ENCODE data around the gene STAG1. TPM values are rescaled to one million over a fixed set of nuclear protein-coding genes. Genes with fewer than 3 reads are reported as not detected.

STAG1 gene
- total RNA-seq, 2 donors from 2014 or later = 26.8 to 29.8 TPM

DNA sequence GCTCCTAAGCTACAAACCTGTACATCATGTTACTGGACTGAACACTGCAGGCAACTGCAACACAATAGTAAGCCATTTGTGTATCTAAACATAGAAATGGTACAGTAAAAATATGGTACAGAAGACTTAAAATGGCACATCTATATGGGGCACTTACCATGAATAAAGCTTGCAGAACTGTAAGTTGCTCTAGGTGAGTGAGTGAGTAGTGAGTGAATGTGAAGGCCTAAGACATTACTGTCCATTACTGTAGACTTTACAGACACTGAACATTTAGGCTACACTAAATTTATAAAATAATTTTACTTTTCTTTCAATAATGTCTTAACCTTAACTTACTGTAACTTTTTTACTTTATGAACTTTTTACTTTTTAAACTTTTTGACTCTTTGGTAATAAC is 76.2 kb downstream of the STAG1 start:
- H3K4me1 ChIP-seq (ENCODE audit: control insufficient read depth, insufficient read depth, low read length) = no peaks in the 10 kb centered on the region
- DNase-seq = no peak
- H3K36me3 ChIP-seq (ENCODE audit: control insufficient read depth, insufficient read depth, low read length) = no peaks in the 10 kb centered on the region
- H3K27me3 ChIP-seq (ENCODE audit: control insufficient read depth, insufficient read depth, low read length, poor library complexity, severe bottlenecking) = no peaks in the 10 kb centered on the region
- Mint-ChIP-seq H3K4me3 (no peak overlapping the region), H3K9me3 (no peaks in the 10 kb centered on the region), H3K27ac (no peak overlapping the region), H3K27me3 (ENCODE audit: insufficient read depth) (no peaks in the 10 kb centered on the region), H3K36me3 (ENCODE audit: low read depth) (peaks cover 3% of the 10 kb centered on the region), H3K4me1 (peaks cover 3% of the 10 kb centered on the region)
- H3K9ac ChIP-seq (ENCODE audit: extremely low read depth, low read length, poor library complexity, severe bottlenecking) = no peak overlapping the region
- no peak overlapping the region for H3K27ac ChIP-seq (ENCODE audit: low read depth, low read length)
- TF ChIP-seq, protein P1, sequence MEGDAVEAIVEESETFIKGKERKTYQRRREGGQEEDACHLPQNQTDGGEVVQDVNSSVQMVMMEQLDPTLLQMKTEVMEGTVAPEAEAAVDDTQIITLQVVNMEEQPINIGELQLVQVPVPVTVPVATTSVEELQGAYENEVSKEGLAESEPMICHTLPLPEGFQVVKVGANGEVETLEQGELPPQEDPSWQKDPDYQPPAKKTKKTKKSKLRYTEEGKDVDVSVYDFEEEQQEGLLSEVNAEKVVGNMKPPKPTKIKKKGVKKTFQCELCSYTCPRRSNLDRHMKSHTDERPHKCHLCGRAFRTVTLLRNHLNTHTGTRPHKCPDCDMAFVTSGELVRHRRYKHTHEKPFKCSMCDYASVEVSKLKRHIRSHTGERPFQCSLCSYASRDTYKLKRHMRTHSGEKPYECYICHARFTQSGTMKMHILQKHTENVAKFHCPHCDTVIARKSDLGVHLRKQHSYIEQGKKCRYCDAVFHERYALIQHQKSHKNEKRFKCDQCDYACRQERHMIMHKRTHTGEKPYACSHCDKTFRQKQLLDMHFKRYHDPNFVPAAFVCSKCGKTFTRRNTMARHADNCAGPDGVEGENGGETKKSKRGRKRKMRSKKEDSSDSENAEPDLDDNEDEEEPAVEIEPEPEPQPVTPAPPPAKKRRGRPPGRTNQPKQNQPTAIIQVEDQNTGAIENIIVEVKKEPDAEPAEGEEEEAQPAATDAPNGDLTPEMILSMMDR (conservative IDR thresholded peaks at IDR 0.05) = no peak
- no peaks in the 10 kb centered on the region for H3K9me3 ChIP-seq (ENCODE audit: control insufficient read depth, low read length)
- H3K4me3 ChIP-seq (ENCODE audit: low read length) = no peak overlapping the region

DNA sequence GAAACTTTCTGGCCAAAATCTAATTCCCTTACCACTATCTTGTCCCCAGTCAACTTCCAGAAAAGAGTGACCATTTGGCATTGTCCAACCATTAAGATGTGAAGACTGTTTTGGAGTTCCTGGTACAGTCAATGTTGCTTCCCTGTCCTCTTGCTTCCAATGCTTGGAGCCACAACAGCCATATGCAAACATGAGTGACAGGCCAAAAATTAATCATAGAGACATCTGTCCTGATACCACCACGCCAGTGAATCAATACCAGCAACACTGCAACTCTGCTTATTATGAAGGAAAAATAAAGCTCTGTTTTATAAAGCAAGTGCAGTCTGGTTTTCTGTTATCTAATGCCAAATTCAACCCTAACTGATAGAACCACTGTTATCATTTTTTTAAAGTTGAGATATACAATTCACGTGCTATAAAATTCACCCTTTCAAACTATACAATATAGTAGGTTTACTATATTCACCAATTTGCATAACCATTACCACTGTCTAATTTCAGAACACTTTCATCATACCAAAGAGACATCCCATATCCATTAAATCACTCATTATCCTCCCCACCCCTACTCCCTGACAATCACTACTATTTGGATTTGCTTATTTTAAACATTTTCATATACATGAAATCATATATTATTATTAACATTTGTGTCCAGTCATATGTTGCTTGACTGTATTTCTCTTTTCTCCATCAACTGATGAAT is 76.9 kb downstream of the STAG1 start:
- Mint-ChIP-seq H3K4me3 (no peak overlapping the region), H3K27me3 (ENCODE audit: insufficient read depth) (no peaks in the 10 kb centered on the region), H3K4me1 (peaks cover 3% of the 10 kb centered on the region), H3K36me3 (ENCODE audit: low read depth) (peaks cover 3% of the 10 kb centered on the region), H3K27ac (no peak overlapping the region), H3K9me3 (no peaks in the 10 kb centered on the region)
- Histone ChIP-seq H3K9me3 (ENCODE audit: control insufficient read depth, low read length) (no peaks in the 10 kb centered on the region), H3K27ac (ENCODE audit: low read depth, low read length) (no peak overlapping the region), H3K4me1 (ENCODE audit: control insufficient read depth, insufficient read depth, low read length) (no peaks in the 10 kb centered on the region), H3K27me3 (ENCODE audit: control insufficient read depth, insufficient read depth, low read length, poor library complexity, severe bottlenecking) (no peaks in the 10 kb centered on the region), H3K9ac (ENCODE audit: extremely low read depth, low read length, poor library complexity, severe bottlenecking) (no peak overlapping the region), H3K36me3 (ENCODE audit: control insufficient read depth, insufficient read depth, low read length) (no peaks in the 10 kb centered on the region), H3K4me3 (ENCODE audit: low read length) (no peak overlapping the region)
- TF ChIP-seq, protein P1 (conservative IDR thresholded peaks at IDR 0.05) = no peak
- WGBS, 2 experiments (ENCODE audit: insufficient coverage in 1 of 2, insufficient read length in 1 of 2) = 93% methylated on average over 2 of the region's 2 CpGs; no CpG with 5 or more reads in 1 of the 2 experiments
- DNase-seq = no peak

DNA sequence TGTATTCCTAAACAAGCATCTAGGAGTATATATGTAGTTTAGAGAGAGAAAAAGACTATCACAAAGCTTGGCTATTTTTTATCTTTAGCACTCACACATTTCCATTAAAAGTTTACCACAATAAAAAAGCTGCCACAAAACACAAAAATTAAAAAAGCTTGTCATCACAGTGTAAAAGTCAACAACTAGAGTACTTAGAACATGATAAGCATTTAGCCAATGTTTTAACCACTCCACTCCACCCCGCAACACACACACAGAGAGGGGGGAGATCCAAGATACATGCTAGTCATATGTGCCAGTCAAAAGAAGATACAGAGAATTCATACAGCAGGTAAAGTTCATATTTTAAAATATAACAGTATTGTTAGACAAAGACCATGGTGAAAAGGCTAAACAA is 79.7 kb downstream of the STAG1 start:
- Mint-ChIP-seq H3K9me3 (no peaks in the 10 kb centered on the region), H3K4me3 (no peak overlapping the region), H3K36me3 (ENCODE audit: low read depth) (peaks cover 9% of the 10 kb centered on the region), H3K27ac (peak overlapping the region; percentile 65), H3K4me1 (peaks cover 3% of the 10 kb centered on the region), H3K27me3 (ENCODE audit: insufficient read depth) (no peaks in the 10 kb centered on the region)
- H3K27ac ChIP-seq (ENCODE audit: low read depth, low read length) = no peak overlapping the region
- no peaks in the 10 kb centered on the region for H3K36me3 ChIP-seq (ENCODE audit: control insufficient read depth, insufficient read depth, low read length)
- H3K4me1 ChIP-seq (ENCODE audit: control insufficient read depth, insufficient read depth, low read length) = no peaks in the 10 kb centered on the region
- 100% methylated on average over 1 of the region's 1 CpG; no CpG with 5 or more reads in 1 of the 2 experiments for WGBS, 2 experiments (ENCODE audit: insufficient coverage in 1 of 2, insufficient read length in 1 of 2)
- TF ChIP-seq, protein P1 (conservative IDR thresholded peaks at IDR 0.05) = no peak
- no peaks in the 10 kb centered on the region for H3K9me3 ChIP-seq (ENCODE audit: control insufficient read depth, low read length)
- no peaks in the 10 kb centered on the region for H3K27me3 ChIP-seq (ENCODE audit: control insufficient read depth, insufficient read depth, low read length, poor library complexity, severe bottlenecking)
- H3K4me3 ChIP-seq (ENCODE audit: low read length) = no peak overlapping the region
- H3K9ac ChIP-seq (ENCODE audit: extremely low read depth, low read length, poor library complexity, severe bottlenecking) = no peak overlapping the region
- no peak for DNase-seq

Measured in endodermal cell (in vitro differentiated cells).